HepG2 (cell line): ENCODE data around the gene CST11. TPM values are rescaled to one million over a fixed set of nuclear protein-coding genes. Genes with fewer than 3 reads are reported as not detected.

Experiments used
- BATF2 ChIP-seq: sonication (generic); formaldehyde crosslinking; IDR thresholded peaks from 2 replicates; pipeline ENCODE4 v1.8.0; 2022; ENCODE audit warnings: mild to moderate bottlenecking, missing genetic modification reagents, moderate library complexity
- FOXA1 ChIP-seq, 2 experiments: fragments of 450-650 bp in 1 of 2; sonication (generic) in 1 of 2; formaldehyde crosslinking in 1 of 2; IDR thresholded peaks; 2 replicates each; pipeline versions ENCODE4 v1.4.0 to v1.6.1; 2016 to 2020; ENCODE audit warnings: missing genetic modification reagents in 1 of 2
- GPBP1L1 ChIP-seq: sonication (generic); formaldehyde crosslinking; IDR thresholded peaks from 2 replicates; pipeline ENCODE4 v1.5.0; 2020; ENCODE audit warnings: mild to moderate bottlenecking, missing genetic modification reagents
- HNF1B ChIP-seq: sonication (generic); formaldehyde crosslinking; IDR thresholded peaks from 2 replicates; pipeline ENCODE4 v1.5.1; 2020; ENCODE audit warnings: mild to moderate bottlenecking, moderate library complexity, missing genetic modification reagents
- NFYB ChIP-seq: sonication (generic); formaldehyde crosslinking; IDR thresholded peaks from 2 replicates; pipeline ENCODE4 v1.4.0; 2020; ENCODE audit warnings: missing genetic modification reagents
- PHB2 ChIP-seq: fragments of 450-650 bp; IDR thresholded peaks from 2 replicates; pipeline ENCODE4 v1.6.1; 2018; ENCODE audit not compliant: partially characterized antibody
- PLRG1 ChIP-seq: fragments of 450-650 bp; conservative IDR thresholded peaks from 2 replicates; pipeline ENCODE4 v1.6.1; 2016
- SKI ChIP-seq: fragments of 450-650 bp; IDR thresholded peaks from one replicate; pipeline ENCODE4 v1.6.1; 2018; ENCODE audit warnings: mild to moderate bottlenecking; ENCODE audit not compliant: partially characterized antibody
- SP1 ChIP-seq, 2 experiments: fragments of 450-650 bp in 1 of 2; sonication (generic) in 1 of 2; formaldehyde crosslinking in 1 of 2; IDR thresholded peaks; 2 replicates each; pipeline versions ENCODE4 v1.4.0 to v1.6.1; 2016 to 2020; ENCODE audit warnings: missing genetic modification reagents in 1 of 2
- TRIM22 ChIP-seq: fragments of 450-650 bp; IDR thresholded peaks from 2 replicates; pipeline ENCODE4 v1.6.1; 2017
- ZBTB40 ChIP-seq, 2 experiments: fragments of 450-650 bp in 1 of 2; sonication (generic) in 1 of 2; formaldehyde crosslinking in 1 of 2; IDR thresholded peaks; 2 replicates each; pipeline versions ENCODE4 v1.6.1 to v1.8.0; 2016 to 2022; ENCODE audit warnings: antibody characterized with exemption in 1 of 2, mild to moderate bottlenecking in 1 of 2, missing genetic modification reagents in 1 of 2
- ZNF792 ChIP-seq: IDR thresholded peaks from 2 replicates; pipeline ENCODE4 v1.6.1; 2016
- ZSCAN9 ChIP-seq: IDR thresholded peaks from 2 replicates; pipeline ENCODE4 v1.6.1; 2016; ENCODE audit warnings: borderline replicate concordance
- polyA plus RNA-seq, 8 experiments: library from polyadenylated mRNA; depleted of rRNA in 3 of 8; stranded (reverse) in 7 of 8; unstranded in 1 of 8; fragments of >200 nt; fragmentation: Illumina TruSeq in 4 of 8; extraction: Trizol in 4 of 8; gene quantifications; 2 replicates each; pipeline versions ENCODE4 v1.2.1 to v1.2.3, GENCODE V29; 2011 to 2016; ENCODE audit warnings: low read depth in 4 of 8, missing spikeins in 1 of 8, mixed read lengths in 1 of 8; ENCODE audit not compliant: insufficient read depth in 1 of 8
- total RNA-seq, 5 experiments: library from RNA; depleted of rRNA; stranded (reverse); fragments of >200 nt; fragmentation: Illumina TruSeq; extraction: Trizol; gene quantifications; 2 replicates each; pipeline ENCODE4 v1.2.3, GENCODE V29; 2016; ENCODE audit warnings: low read depth in 1 of 5

The CST11 gene
- total and polyA plus RNA-seq, 2 of the 13 experiments (the other 11 are each of a cell fraction or from before 2014, with no cell fraction given): not detected

GRCh38 chr20:23453549-23454543 is 1.2 kb upstream of the CST11 start (continued):
- TF ChIP-seq PHB2 (peak; percentile 95), TRIM22 (0 out of 2 replicates have a peak, but pooled peaks have one; percentile 37), ZNF792 (CRISPR knock-in tag) (no peak), PLRG1 (peak; percentile 33), ZSCAN9 (CRISPR knock-in tag) (no peak), GPBP1L1 (CRISPR knock-in tag) (no peak), HNF1B (CRISPR knock-in tag) (no peak), NFYB (CRISPR knock-in tag) (no peak), SP1 (IDR thresholded peaks at IDR 0.05) (peak; percentile 7; the same call in 1 of the 2 replicates), SP1 (CRISPR knock-in tag; IDR thresholded peaks at IDR 0.05) (no peak), SKI (no peak), ZBTB40 (IDR thresholded peaks at IDR 0.05) (0 out of 2 replicates have a peak, but pooled peaks have one; percentile 19), ZBTB40 (CRISPR knock-in tag; IDR thresholded peaks at IDR 0.05) (no peak), BATF2 (0 out of 2 replicates have a peak, but pooled peaks have one; percentile 7), FOXA1 (IDR thresholded peaks at IDR 0.05) (peak; percentile 79), FOXA1 (CRISPR knock-in tag; IDR thresholded peaks at IDR 0.05) (no peak)
